RWPE2 (cell line): ENCODE measurements around the gene MCF2L2.

Source experiments
- ATAC-seq: fragments of 200-7000 bp; cut with Tn5 transposase; 3 replicates; pipeline ENCODE4 v1.9.1; 2021; ENCODE audit warnings: low read depth
- DNase-seq: peaks from one replicate; pipeline ENCODE4 v3.0.0-alpha.2; 2020; ENCODE audit warnings: low spot score
- H3K27ac ChIP-seq: fragments of 450-650 bp; 2 replicates; pipeline ENCODE4 v1.5.1; 2017; ENCODE audit warnings: mild to moderate bottlenecking; ENCODE audit not compliant: poor library complexity, severe bottlenecking
- H3K27me3 ChIP-seq: fragments of 250-450 bp; sonication (Bioruptor Pico); 2 replicates; pipeline ENCODE4 v1.5.1; 2021; ENCODE audit warnings: mild to moderate bottlenecking, moderate library complexity; ENCODE audit not compliant: insufficient read depth, poor library complexity, severe bottlenecking
- H3K36me3 ChIP-seq: fragments of 250-450 bp; sonication (Bioruptor Pico); 2 replicates; pipeline ENCODE4 v1.5.1; 2020; ENCODE audit warnings: low read depth, mild to moderate bottlenecking, moderate library complexity
- H3K4me1 ChIP-seq: fragments of 250-450 bp; sonication (Bioruptor Pico); 2 replicates; pipeline ENCODE4 v1.5.1; 2021; ENCODE audit warnings: mild to moderate bottlenecking, moderate library complexity; ENCODE audit not compliant: insufficient read depth, poor library complexity, severe bottlenecking
- H3K4me3 ChIP-seq: fragments of 250-450 bp; sonication (Bioruptor Pico); 2 replicates; pipeline ENCODE4 v1.5.1; 2021; ENCODE audit warnings: mild to moderate bottlenecking, moderate library complexity; ENCODE audit not compliant: severe bottlenecking
- H3K9me3 ChIP-seq: fragments of 250-450 bp; sonication (Bioruptor Pico); 2 replicates; pipeline ENCODE4 v1.5.1; 2021; ENCODE audit warnings: mild to moderate bottlenecking, moderate library complexity; ENCODE audit not compliant: severe bottlenecking
- TF ChIP-seq, protein P1 (sequence below): fragments of 450-650 bp; IDR thresholded peaks from one replicate; pipeline ENCODE4 v1.5.1; 2017; ENCODE audit warnings: mild to moderate bottlenecking, moderate library complexity; ENCODE audit not compliant: poor library complexity, severe bottlenecking

Gene MCF2L2

DNA sequence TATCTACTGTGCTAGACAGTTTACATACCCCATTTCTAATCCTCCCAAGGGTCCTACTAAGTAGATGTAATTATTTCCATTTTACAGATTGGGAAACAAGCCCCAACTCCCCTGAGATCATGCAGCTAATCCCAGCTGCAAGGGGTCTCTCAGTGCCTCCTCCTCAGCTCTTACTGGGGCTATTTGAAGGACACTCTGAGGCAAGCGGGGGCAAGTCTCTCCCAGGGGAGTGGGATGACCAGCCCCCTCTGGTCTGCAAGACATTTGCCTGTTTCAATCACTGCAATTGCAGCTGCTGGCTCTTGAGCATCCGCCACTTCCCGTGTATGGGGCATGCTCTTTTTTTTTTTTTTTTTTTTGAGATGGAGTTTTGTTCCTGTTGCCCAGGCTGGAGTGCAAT is 277.3 kb downstream of the MCF2L2 start:
- Histone ChIP-seq H3K4me1 (no peaks in the 10 kb centered on the region), H3K4me3 (no peak overlapping the region), H3K36me3 (no peaks in the 10 kb centered on the region), H3K27ac (no peak overlapping the region), H3K9me3 (no peaks in the 10 kb centered on the region), H3K27me3 (no peaks in the 10 kb centered on the region)
- DNase-seq, result no peak
- TF ChIP-seq, protein P1, sequence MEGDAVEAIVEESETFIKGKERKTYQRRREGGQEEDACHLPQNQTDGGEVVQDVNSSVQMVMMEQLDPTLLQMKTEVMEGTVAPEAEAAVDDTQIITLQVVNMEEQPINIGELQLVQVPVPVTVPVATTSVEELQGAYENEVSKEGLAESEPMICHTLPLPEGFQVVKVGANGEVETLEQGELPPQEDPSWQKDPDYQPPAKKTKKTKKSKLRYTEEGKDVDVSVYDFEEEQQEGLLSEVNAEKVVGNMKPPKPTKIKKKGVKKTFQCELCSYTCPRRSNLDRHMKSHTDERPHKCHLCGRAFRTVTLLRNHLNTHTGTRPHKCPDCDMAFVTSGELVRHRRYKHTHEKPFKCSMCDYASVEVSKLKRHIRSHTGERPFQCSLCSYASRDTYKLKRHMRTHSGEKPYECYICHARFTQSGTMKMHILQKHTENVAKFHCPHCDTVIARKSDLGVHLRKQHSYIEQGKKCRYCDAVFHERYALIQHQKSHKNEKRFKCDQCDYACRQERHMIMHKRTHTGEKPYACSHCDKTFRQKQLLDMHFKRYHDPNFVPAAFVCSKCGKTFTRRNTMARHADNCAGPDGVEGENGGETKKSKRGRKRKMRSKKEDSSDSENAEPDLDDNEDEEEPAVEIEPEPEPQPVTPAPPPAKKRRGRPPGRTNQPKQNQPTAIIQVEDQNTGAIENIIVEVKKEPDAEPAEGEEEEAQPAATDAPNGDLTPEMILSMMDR, result no peak
- no peak for ATAC-seq

DNA sequence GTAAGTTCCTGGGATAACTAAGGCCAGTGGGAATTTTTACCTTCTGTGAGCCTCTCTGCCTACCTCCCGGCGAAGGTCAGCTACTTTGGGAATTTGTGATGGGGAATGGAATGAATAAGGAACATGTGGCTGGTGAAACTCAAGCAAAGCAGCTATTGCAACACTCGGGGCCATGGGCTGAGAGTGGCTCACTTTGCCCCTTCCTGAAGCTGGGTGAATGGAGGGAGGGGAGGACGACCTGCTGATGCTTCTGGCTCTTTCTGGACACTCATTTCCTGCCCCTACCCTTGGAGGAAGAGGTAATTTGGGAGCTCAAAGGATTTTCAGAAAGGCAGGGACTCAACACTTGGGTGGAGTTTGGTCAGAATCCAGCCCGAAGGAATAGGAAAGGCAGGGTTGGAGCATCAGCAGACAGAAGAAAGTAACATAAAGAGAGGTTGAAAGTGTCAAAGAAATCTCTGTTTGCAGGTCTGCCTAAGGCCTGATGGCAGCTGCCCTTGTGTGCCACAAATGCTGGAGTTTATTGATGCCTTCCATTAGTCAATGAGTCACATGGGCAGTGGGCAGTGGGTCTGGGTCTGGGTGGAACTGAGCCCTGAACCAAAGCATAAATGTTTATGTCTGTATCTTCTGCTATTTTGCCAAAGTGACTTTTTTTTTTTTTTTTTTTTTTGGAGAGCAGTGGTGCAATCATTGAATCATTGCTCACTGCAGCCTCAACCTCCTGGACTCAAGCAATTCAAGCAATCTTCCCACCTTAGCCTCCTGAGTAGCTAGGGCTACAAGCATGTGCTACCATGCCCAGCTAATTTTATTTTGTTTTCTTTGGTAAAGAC is 278.3 kb downstream of the MCF2L2 start:
- no peaks in the 10 kb centered on the region for H3K4me1 ChIP-seq
- no peak overlapping the region for H3K4me3 ChIP-seq
- TF ChIP-seq, protein P1, result no peak
- no peaks in the 10 kb centered on the region for H3K27me3 ChIP-seq
- no peaks in the 10 kb centered on the region for H3K9me3 ChIP-seq
- no peak for ATAC-seq
- no peak for DNase-seq
- H3K36me3 ChIP-seq, result no peaks in the 10 kb centered on the region
- no peak overlapping the region for H3K27ac ChIP-seq

DNA sequence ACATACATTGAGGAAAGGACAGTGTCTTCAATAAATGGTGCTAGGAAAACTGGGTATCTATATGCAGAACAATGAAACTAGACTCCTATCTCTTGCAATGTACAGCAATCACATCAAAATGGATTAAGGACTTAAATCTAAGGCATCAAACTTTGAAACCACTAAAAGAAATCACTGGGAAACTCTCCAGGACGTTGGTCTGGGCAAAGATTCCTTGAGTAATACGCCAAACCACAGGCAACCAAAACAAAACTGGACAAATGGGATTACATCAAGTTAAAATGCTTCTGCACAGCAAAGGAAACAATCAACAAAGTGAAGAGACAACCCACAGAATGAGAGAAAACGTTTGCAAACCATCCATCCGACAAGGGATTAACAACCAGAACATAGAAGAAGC is 280.4 kb downstream of the MCF2L2 start:
- ATAC-seq, result no peak
- TF ChIP-seq, protein P1, result no peak
- no peaks in the 10 kb centered on the region for H3K36me3 ChIP-seq

DNA sequence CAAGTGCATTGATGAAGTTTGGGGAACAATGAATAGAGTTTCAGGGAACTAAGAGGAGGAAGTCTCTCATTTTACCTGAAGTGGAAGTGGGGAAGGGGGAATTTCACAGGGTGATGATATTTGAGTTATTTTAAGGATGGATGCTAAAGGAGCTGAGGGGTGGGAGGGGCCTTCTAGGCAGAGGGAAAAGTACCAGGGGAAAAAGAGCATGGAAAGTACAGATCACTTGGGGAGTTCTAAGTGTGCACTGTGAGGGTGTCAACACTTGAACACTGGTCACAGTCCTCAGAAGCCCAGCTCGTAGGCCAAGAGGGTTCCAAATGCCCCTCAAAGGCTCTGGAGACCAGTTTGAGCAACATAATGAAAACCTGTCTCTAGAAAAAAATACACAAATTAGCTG is 284.1 kb downstream of the MCF2L2 start:
- Histone ChIP-seq H3K36me3 (no peaks in the 10 kb centered on the region), H3K9me3 (no peaks in the 10 kb centered on the region), H3K27ac (no peak overlapping the region), H3K4me1 (no peaks in the 10 kb centered on the region), H3K27me3 (no peaks in the 10 kb centered on the region), H3K4me3 (no peak overlapping the region)
- DNase-seq, result no peak
- TF ChIP-seq, protein P1, result no peak
- no peak for ATAC-seq

More for the DNA sequence above, 280.4 kb downstream of the MCF2L2 start:
- Histone ChIP-seq H3K9me3 (no peaks in the 10 kb centered on the region), H3K4me3 (no peak overlapping the region), H3K4me1 (no peaks in the 10 kb centered on the region), H3K27me3 (no peaks in the 10 kb centered on the region), H3K27ac (no peak overlapping the region)
- DNase-seq, result no peak

DNA sequence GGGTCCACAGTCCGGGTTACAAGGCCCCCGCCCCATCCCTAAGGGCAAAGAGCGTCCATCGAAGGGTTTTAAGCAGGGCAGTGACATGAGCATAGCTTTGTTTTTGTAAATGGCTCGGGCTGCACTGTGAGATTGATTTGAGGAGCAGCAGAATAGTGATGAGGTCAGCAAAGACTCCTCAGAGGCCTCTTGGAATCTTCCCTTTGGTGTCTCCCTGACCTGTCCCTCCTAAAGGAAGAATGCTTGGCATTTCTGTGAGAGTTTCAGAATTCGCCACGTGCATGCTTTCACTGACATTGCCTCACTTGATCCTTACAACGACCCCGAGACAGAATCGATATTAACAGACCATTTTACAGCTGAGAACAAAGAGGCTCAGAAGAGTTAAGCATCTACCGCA is 286.2 kb downstream of the MCF2L2 start:
- no peak for ATAC-seq

More for the DNA sequence above, 286.2 kb downstream of the MCF2L2 start:
- Histone ChIP-seq H3K27ac (no peak overlapping the region), H3K4me3 (no peak overlapping the region), H3K4me1 (no peaks in the 10 kb centered on the region), H3K9me3 (no peaks in the 10 kb centered on the region), H3K27me3 (no peaks in the 10 kb centered on the region), H3K36me3 (no peaks in the 10 kb centered on the region)
- TF ChIP-seq, protein P1, result no peak
- no peak for DNase-seq
